Kidney epithelial cell (primary cell): ENCODE results near the gene GSTK1. TPM values are rescaled to one million over a fixed set of nuclear protein-coding genes. Genes with fewer than 3 reads are reported as not detected.

Experiments used
- DNase-seq: peaks from one replicate; pipeline ENCODE4 v3.0.0-alpha.2; 2010; ENCODE audit warnings: low read depth
- H3K27me3 ChIP-seq: 2 replicates; pipeline ENCODE4 v1.6.0; 2011; ENCODE audit warnings: low read length; ENCODE audit not compliant: control insufficient read depth, insufficient read depth
- H3K36me3 ChIP-seq: 2 replicates; pipeline ENCODE4 v1.5.1; 2011; ENCODE audit warnings: low read length; ENCODE audit not compliant: control insufficient read depth, insufficient read depth
- H3K4me3 ChIP-seq: 2 replicates; pipeline ENCODE4 v1.5.1; 2011; ENCODE audit warnings: low read depth, mild to moderate bottlenecking, control low read depth, low read length
- total RNA-seq: library from RNA; depleted of rRNA; stranded (reverse); fragments of >200 nt; gene quantifications from 2 replicates; pipeline ENCODE4 v1.2.3, GENCODE V29; 2015
- TF ChIP-seq, protein P1 (sequence below): IDR thresholded peaks from 2 replicates; pipeline ENCODE4 v1.5.1; 2011; ENCODE audit warnings: mild to moderate bottlenecking, moderate library complexity, low read length, control low read depth, inconsistent platforms; ENCODE audit not compliant: insufficient read depth, poor library complexity, severe bottlenecking

GSTK1 gene
- total RNA-seq, 1 donor from 2014 or later, result 139 TPM

- H3K27me3 ChIP-seq, result no peaks in the 10 kb centered on the region
- no peak for DNase-seq
- H3K36me3 ChIP-seq, result no peaks in the 10 kb centered on the region
- TF ChIP-seq, protein P1, sequence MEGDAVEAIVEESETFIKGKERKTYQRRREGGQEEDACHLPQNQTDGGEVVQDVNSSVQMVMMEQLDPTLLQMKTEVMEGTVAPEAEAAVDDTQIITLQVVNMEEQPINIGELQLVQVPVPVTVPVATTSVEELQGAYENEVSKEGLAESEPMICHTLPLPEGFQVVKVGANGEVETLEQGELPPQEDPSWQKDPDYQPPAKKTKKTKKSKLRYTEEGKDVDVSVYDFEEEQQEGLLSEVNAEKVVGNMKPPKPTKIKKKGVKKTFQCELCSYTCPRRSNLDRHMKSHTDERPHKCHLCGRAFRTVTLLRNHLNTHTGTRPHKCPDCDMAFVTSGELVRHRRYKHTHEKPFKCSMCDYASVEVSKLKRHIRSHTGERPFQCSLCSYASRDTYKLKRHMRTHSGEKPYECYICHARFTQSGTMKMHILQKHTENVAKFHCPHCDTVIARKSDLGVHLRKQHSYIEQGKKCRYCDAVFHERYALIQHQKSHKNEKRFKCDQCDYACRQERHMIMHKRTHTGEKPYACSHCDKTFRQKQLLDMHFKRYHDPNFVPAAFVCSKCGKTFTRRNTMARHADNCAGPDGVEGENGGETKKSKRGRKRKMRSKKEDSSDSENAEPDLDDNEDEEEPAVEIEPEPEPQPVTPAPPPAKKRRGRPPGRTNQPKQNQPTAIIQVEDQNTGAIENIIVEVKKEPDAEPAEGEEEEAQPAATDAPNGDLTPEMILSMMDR, result no peak
- H3K4me3 ChIP-seq, result no peak overlapping the region
Observed at GRCh38 chr7:143280160-143280559, 16.9 kb downstream of the GSTK1 start.

- no peak for DNase-seq
- H3K27me3 ChIP-seq, result no peaks in the 10 kb centered on the region
- no peaks in the 10 kb centered on the region for H3K36me3 ChIP-seq
- TF ChIP-seq, protein P1, result no peak
- H3K4me3 ChIP-seq, result no peak overlapping the region
Observed at GRCh38 chr7:143280566-143280965, 17.3 kb downstream of the GSTK1 start.

- H3K36me3 ChIP-seq, result no peaks in the 10 kb centered on the region
- TF ChIP-seq, protein P1, result no peak
- DNase-seq, result no peak
- no peak overlapping the region for H3K4me3 ChIP-seq
- no peaks in the 10 kb centered on the region for H3K27me3 ChIP-seq
Observed at GRCh38 chr7:143281529-143281928, 18.3 kb downstream of the GSTK1 start.

GRCh38 chr7:143282124-143282523, 18.9 kb downstream of the GSTK1 start:
- DNase-seq, result no peak
- no peaks in the 10 kb centered on the region for H3K27me3 ChIP-seq

DNA sequence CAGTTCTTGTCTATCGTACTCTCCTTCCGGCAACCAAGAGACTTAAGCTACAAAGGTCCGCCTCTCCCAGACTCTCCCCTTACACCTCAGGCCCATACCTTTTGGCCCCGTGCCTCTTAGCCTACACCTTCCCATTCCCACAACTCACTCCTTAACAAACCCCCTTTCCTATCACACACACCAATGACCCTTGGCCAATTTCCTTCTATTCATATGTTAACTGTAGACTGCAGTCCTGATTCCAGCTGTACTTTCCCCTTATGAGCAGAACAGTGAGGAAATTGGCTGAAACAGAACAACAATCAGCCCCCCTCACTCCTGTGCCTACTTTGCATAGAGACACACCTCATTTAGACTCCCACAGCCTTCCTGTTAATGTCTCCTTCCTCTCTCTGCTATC, 20.1 kb downstream of the GSTK1 start:
- TF ChIP-seq, protein P1, result no peak
- Histone ChIP-seq H3K27me3 (no peaks in the 10 kb centered on the region), H3K4me3 (no peak overlapping the region), H3K36me3 (no peaks in the 10 kb centered on the region)
- DNase-seq, result no peak

More at GRCh38 chr7:143282124-143282523, 18.9 kb downstream of the GSTK1 start:
- Histone ChIP-seq H3K36me3 (no peaks in the 10 kb centered on the region), H3K4me3 (no peak overlapping the region)
- TF ChIP-seq, protein P1, result no peak

- H3K4me3 ChIP-seq, result peak within 1 kb of the TSS; percentile 43
- TF ChIP-seq, protein P1, result no peak
- H3K27me3 ChIP-seq, result no peaks in the 10 kb centered on the region
- DNase-seq, result no peak
- H3K36me3 ChIP-seq, result no peaks in the 10 kb centered on the region
Observed at GRCh38 chr7:143284591-143285469, 21.6 kb downstream of the GSTK1 start, which contains the start of gene TMEM139. Gene TMEM139 (plus strand): TSS chr7:143284958. CDS start chr7:143285958, 1,000 bp downstream.
